HepG2 (cell line): ENCODE results near the gene UBB. TPM values are rescaled to one million over a fixed set of nuclear protein-coding genes. Genes with fewer than 3 reads are reported as not detected.
A peak's percentile ranks its signal among the peaks of the same experiment; 100 is the strongest.

Experiments
- BCLAF1 ChIP-seq: fragments of 450-650 bp; IDR thresholded peaks from 2 replicates; pipeline ENCODE4 v1.6.1; 2017; ENCODE audit warnings: mild to moderate bottlenecking
- CBX2 ChIP-seq, 2 experiments: fragments of 200-600 bp in 1 of 2; sonication (generic); formaldehyde crosslinking in 1 of 2; IDR thresholded peaks; 2 replicates each; pipeline versions ENCODE4 v1.7.0 to v1.8.1; 2018 to 2022; ENCODE audit warnings: low read depth in 2 of 2, low read length in 1 of 2, mild to moderate bottlenecking in 1 of 2, missing genetic modification reagents in 1 of 2
- ELF1 ChIP-seq: sonication (generic); formaldehyde crosslinking; IDR thresholded peaks from 2 replicates; pipeline ENCODE4 v1.4.0; 2020; ENCODE audit warnings: missing genetic modification reagents
- EP300 ChIP-seq, 3 experiments: sonication (generic) in 1 of 3; formaldehyde crosslinking in 1 of 3; IDR thresholded peaks; 2 replicates each; pipeline versions ENCODE4 v1.5.1 to v1.6.1; 2011 to 2020; ENCODE audit warnings: low read depth in 2 of 3, low read length in 2 of 3, borderline replicate concordance in 1 of 3, improper control_type of control experiment in 1 of 3, mild to moderate bottlenecking in 1 of 3, missing genetic modification reagents in 1 of 3, moderate library complexity in 1 of 3
- ETV6 ChIP-seq: sonication (generic); formaldehyde crosslinking; conservative IDR thresholded peaks from 2 replicates; pipeline ENCODE4 v1.4.0; 2020; ENCODE audit warnings: missing genetic modification reagents
- FOXP4 ChIP-seq: sonication (generic); formaldehyde crosslinking; IDR thresholded peaks from 2 replicates; pipeline ENCODE4 v1.4.0; 2020; ENCODE audit warnings: missing genetic modification reagents
- MXD4 ChIP-seq: IDR thresholded peaks from 2 replicates; pipeline ENCODE4 v1.6.1; 2016; ENCODE audit warnings: mild to moderate bottlenecking, missing biosample characterization, missing genetic modification reagents
- PHB2 ChIP-seq: fragments of 450-650 bp; IDR thresholded peaks from 2 replicates; pipeline ENCODE4 v1.6.1; 2018; ENCODE audit not compliant: partially characterized antibody
- RAD51 ChIP-seq: fragments of 450-650 bp; IDR thresholded peaks from 2 replicates; pipeline ENCODE4 v1.6.1; 2016; ENCODE audit warnings: borderline replicate concordance
- WIZ ChIP-seq: sonication (generic); formaldehyde crosslinking; IDR thresholded peaks from 2 replicates; pipeline ENCODE4 v1.5.1; 2020; ENCODE audit warnings: mild to moderate bottlenecking, missing genetic modification reagents
- ZBTB7A ChIP-seq: sonication (generic); formaldehyde crosslinking; IDR thresholded peaks from 2 replicates; pipeline ENCODE4 v1.8.0; 2022; ENCODE audit warnings: mild to moderate bottlenecking, missing genetic modification reagents
- ZNF367 ChIP-seq: sonication (generic); formaldehyde crosslinking; IDR thresholded peaks from 2 replicates; pipeline ENCODE4 v1.4.0; 2020; ENCODE audit warnings: missing genetic modification reagents, borderline replicate concordance
- ZSCAN21 ChIP-seq: sonication (generic); formaldehyde crosslinking; IDR thresholded peaks from 2 replicates; pipeline ENCODE4 v1.8.0; 2022; ENCODE audit warnings: mild to moderate bottlenecking, missing genetic modification reagents, moderate library complexity, borderline replicate concordance
- polyA plus RNA-seq, 8 experiments: library from polyadenylated mRNA; depleted of rRNA in 3 of 8; stranded (reverse) in 7 of 8; unstranded in 1 of 8; fragments of >200 nt; fragmentation: Illumina TruSeq in 4 of 8; extraction: Trizol in 4 of 8; gene quantifications; 2 replicates each; pipeline versions ENCODE4 v1.2.1 to v1.2.3, GENCODE V29; 2011 to 2016; ENCODE audit warnings: low read depth in 4 of 8, missing spikeins in 1 of 8, mixed read lengths in 1 of 8; ENCODE audit not compliant: insufficient read depth in 1 of 8
- total RNA-seq, 5 experiments: library from RNA; depleted of rRNA; stranded (reverse); fragments of >200 nt; fragmentation: Illumina TruSeq; extraction: Trizol; gene quantifications; 2 replicates each; pipeline ENCODE4 v1.2.3, GENCODE V29; 2016; ENCODE audit warnings: low read depth in 1 of 5
- TF ChIP-seq, protein P1 (sequence below): sonication (generic); formaldehyde crosslinking; IDR thresholded peaks from 2 replicates; pipeline ENCODE4 v1.5.1; 2020; ENCODE audit warnings: mild to moderate bottlenecking, missing genetic modification reagents, moderate library complexity

Gene UBB
- total and polyA plus RNA-seq, 2 of the 13 experiments (the other 11 are each of a cell fraction or from before 2014, with no cell fraction given), result 1,130 to 2,066 TPM

GRCh38 chr17:16425698-16426659, 45.1 kb downstream of the UBB start (continued):
- peak; percentile 60 for TF ChIP-seq FOXP4 (CRISPR knock-in tag)
- no peak for TF ChIP-seq WIZ (CRISPR knock-in tag)
- TF ChIP-seq ZBTB7A (CRISPR knock-in tag), result no peak
- TF ChIP-seq ETV6 (CRISPR knock-in tag), result no peak
- no peak for TF ChIP-seq MXD4 (CRISPR knock-in tag)
- TF ChIP-seq, protein P1, sequence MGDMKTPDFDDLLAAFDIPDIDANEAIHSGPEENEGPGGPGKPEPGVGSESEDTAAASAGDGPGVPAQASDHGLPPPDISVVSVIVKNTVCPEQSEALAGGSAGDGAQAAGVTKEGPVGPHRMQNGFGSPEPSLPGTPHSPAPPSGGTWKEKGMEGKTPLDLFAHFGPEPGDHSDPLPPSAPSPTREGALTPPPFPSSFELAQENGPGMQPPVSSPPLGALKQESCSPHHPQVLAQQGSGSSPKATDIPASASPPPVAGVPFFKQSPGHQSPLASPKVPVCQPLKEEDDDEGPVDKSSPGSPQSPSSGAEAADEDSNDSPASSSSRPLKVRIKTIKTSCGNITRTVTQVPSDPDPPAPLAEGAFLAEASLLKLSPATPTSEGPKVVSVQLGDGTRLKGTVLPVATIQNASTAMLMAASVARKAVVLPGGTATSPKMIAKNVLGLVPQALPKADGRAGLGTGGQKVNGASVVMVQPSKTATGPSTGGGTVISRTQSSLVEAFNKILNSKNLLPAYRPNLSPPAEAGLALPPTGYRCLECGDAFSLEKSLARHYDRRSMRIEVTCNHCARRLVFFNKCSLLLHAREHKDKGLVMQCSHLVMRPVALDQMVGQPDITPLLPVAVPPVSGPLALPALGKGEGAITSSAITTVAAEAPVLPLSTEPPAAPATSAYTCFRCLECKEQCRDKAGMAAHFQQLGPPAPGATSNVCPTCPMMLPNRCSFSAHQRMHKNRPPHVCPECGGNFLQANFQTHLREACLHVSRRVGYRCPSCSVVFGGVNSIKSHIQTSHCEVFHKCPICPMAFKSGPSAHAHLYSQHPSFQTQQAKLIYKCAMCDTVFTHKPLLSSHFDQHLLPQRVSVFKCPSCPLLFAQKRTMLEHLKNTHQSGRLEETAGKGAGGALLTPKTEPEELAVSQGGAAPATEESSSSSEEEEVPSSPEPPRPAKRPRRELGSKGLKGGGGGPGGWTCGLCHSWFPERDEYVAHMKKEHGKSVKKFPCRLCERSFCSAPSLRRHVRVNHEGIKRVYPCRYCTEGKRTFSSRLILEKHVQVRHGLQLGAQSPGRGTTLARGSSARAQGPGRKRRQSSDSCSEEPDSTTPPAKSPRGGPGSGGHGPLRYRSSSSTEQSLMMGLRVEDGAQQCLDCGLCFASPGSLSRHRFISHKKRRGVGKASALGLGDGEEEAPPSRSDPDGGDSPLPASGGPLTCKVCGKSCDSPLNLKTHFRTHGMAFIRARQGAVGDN (CRISPR knock-in tag), result peak; percentile 96
- TF ChIP-seq ZNF367 (CRISPR knock-in tag), result no peak
- TF ChIP-seq CBX2 (IDR thresholded peaks at IDR 0.05; ENCODE audit: low read depth, low read length), result no peak
- no peak for TF ChIP-seq CBX2 (CRISPR knock-in tag; IDR thresholded peaks at IDR 0.05; ENCODE audit: low read depth)
- TF ChIP-seq BCLAF1, result no peak
- peak; percentile 66 for TF ChIP-seq ZSCAN21 (CRISPR knock-in tag)
- no peak; the same call in 1 of the 2 replicates for TF ChIP-seq ELF1 (CRISPR knock-in tag)
- no peak for TF ChIP-seq PHB2
- TF ChIP-seq RAD51, result no peak
- TF ChIP-seq EP300 (IDR thresholded peaks at IDR 0.05; ENCODE audit: low read depth in 2 of 2, low read length in 2 of 2), result peak in 1 of 2 experiments; percentile 63; a peak in 1 of 4 replicates
- TF ChIP-seq EP300 (CRISPR knock-in tag; IDR thresholded peaks at IDR 0.05; ENCODE audit: borderline replicate concordance), result 0 out of 2 replicates have a peak, but pooled peaks have one; percentile 33
